NCI-H1436 (cell line): ENCODE results near the gene BUB1.
"Not testable (repeated sequence)": the region's sequence is repeated elsewhere in the genome, so short reads cannot be mapped to it uniquely, and the experiment has no call there.

ENCODE experiments used
- DNase-seq: peaks from one replicate; lab custom pipeline; 2025; lab: John Stamatoyannopoulos, UW

The BUB1 gene

GRCh38 chr2:110690083-110690965, 12.5 kb upstream of the BUB1 start:
- DNase-seq = no peak

GRCh38 chr2:110688594-110689091, 10.8 kb upstream of the BUB1 start:
- no peak for DNase-seq

DNA sequence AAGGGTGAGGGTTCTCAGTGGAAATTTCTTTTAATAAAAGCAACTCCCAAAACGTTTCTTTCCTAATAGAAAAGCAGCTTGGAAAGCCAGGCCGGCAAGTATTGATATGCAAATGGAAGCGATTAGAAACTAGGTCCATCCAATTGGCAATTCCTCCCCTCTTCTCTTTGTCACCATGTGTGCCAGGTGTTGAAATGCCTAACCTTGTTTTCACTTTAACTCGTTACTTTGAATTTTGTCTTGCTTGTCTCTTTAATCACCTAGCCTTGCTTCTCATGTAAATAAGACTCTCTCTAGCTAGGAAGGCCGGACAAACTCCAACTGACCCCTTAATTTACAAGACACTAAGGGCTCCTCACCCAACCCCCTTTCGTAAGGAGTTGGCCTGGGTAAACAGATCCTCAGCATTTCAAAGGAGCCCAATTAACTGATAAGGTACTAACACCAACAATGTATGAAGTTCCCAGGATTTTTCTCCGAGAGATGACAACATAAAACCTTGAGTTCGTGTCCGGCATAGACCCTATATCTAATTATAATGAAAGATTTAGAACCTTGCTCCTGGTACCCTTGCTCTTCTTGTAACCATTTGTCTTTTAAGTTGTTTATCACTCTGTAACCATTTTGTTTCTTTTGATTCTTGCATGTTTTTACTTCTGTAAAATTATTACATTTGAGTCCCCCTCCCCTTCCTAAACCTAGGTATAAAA, 10.1 kb upstream of the BUB1 start:
- DNase-seq = not testable (repeated sequence)

DNA sequence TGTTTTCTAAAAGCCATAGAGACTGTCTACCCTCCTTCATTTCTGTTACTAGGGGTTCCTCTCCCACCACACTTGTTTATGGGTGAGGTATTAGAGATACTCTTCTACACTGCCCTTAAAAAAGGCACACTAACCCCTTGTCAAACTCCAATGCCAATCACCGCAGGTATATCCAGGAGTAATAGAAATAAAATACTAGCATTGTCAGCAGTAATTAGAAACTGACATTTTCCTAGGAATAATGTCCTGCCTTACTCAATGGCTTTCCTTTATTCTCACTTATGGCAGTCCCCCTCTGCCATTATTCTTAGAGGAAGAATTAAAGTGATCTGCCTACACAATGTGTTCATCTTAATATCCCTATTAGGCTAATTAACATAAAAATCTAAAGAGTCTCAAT, 5.0 kb upstream of the BUB1 start:
- no peak for DNase-seq

GRCh38 chr2:110682267-110682666, 4.4 kb upstream of the BUB1 start:
- no peak for DNase-seq

DNA sequence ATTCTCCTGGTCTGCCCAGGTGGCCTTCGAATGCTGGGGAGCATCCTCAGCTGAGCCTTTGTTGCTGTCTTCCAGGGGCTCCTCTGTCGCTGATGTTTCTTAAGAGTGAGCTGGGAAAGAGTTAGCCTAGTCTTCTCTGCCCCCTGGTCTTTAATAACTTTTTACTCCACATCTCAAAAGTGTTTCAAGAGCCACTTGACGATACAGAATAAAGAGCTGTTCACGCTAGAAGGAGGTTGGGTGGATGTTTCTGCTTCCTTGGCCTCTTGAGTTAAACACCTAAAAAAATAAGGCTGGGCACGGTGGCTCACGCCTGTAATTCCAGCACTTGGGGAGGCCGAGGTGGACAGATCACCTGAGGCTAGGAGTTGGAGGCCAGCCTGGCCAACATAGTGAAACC, 2.8 kb upstream of the BUB1 start:
- DNase-seq = no peak

DNA sequence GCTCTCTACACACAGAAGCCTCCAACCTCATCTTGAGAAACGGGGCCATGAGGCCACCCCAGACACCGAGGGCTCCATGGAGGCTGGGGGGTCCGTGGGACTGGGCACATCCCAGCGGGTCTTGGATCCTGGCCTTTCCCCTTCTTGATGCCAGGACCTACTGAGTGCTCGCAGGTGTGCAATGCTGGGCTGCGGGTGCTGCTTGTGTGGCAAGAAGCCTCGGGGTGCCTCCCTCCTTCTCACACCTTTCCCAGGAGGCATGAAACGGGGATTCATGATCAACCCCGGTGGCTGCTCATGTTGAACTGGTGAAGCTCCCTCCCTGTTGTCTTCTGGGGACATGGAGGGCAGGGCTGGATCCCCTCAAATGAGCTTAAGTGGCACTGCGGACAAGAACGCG, 2.0 kb upstream of the BUB1 start:
- no peak for DNase-seq

GRCh38 chr2:110679337-110679707, 1.5 kb upstream of the BUB1 start:
- no peak for DNase-seq

DNA sequence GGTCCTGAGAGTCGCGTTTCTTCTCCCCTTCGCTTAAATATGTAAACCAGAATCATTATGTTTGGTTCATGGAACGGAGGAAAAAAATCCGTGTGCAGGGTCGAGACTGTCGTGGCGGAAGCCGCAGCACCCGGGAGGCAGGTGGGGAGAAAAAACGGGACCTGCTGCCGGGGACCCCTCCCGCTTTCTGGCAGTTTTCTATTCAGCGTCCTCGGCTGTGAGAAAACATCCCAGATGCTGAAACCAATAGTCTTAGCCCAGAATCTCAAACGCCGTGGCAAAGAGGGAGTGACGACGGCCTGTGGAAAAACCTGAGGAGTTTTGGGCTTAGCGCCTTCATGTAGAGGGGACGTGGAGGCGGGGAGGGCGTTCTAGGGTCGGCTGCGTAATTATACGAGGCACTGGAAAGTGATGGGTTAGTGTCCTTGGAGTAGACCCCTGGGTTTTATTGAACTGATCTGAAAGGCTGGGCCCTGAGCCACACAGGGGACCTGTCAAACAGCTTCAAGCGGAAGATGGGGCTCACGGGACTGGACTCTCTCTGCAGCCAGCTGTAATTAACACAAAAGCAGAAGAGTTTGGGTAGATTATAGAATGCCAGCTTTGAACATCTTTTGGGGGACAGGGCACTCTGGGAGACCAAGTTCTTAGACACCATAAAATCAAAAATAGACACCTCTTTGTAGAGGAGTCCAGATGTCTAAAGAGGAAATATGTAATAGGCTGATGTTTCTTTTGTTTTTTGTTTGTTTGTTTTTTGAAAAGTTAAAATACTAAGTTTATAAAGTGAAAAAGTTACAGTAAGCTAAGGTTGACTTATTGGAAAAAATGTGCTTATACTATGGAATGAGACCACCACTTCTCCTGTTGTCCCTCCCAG, 834 bp upstream of the BUB1 start:
- no peak for DNase-seq

- no peak for DNase-seq
These were observed 783 bp downstream of the BUB1 start for GRCh38 chr2:110677080-110677479.

GRCh38 chr2:110675679-110676078, 2.2 kb downstream of the BUB1 start:
- DNase-seq = no peak

GRCh38 chr2:110674620-110675555, 3.0 kb downstream of the BUB1 start:
- no peak for DNase-seq

GRCh38 chr2:110673201-110673600, 4.7 kb downstream of the BUB1 start:
- DNase-seq = no peak

DNA sequence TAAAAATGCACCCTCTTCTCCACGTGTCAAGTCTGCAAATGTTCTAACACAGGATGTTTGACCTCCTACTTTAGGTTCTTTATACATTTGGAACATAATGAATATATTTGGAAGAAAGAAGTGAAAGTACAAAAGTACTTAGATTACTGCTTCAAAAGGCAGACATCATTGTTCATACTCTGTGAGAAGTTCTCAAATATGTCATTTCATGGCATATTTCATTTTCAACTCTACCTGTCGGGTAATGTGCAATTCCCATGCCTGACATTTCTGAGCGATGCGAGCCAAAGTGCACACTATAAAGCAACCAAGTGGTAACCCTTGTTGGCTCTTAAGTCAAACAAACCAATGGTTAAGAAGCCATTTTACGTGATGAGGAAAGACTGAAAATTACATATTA, 7.0 kb downstream of the BUB1 start:
- DNase-seq = no peak

DNA sequence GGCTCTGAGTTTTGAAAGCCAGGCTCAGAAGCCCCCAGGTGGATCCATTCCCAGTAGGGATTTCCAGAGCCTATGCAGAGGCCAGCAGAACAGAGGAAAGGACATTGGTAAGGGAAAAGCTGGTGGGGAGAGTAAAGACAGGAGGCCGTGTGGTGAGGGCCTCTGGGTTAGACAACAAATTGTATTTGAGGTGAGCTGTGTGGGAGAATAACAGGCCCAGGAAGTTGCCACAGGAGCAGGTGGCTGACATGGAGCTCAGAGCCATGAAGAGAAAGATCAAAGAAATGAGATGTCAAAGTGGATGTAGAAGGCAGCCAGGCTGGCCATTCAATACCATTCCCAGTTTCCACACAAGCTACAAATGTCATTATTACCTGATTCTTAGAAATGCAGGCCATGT, 8.8 kb downstream of the BUB1 start:
- no peak for DNase-seq

- no peak for DNase-seq
These were observed 10.8 kb downstream of the BUB1 start for GRCh38 chr2:110667071-110667470.

- DNase-seq = no peak
These were observed 13.7 kb downstream of the BUB1 start for GRCh38 chr2:110664135-110664534.

DNA sequence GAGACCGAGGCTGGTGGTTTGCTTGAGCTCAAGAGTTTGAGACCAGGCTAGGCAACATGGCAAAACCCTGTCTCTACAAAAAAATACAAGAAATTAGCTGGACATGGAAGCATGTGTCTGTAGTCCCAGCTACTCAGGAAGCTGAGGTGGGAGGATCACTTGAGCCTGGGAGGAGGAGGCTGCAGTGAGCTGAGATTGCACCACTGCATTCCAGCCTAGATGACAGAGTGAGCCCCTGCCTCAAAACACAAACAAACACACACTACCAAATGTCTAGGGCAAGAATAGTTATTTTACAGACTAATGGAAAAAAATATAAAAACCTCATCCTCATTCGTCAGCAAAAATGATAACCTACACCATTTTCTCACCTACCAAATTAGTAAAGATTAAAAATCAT, 15.3 kb downstream of the BUB1 start:
- no peak for DNase-seq

DNA sequence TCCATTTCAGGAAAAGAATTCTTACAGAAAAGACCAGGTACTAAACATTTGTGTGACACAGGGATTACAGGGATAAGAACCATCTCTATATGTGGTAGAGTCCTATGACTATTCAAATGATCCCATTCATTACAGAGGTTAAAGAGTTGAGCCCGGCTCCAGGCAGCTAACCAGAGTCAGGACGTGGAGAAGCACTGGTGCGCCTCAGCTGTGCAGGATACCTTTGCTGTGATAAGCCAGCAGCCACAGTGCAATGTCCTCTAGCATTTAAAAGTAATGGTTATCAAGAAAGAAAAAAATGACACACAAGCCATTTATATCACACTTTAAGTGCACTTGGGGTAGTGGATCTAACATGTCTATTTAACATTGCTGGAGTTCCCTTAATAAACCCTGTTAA, 17.3 kb downstream of the BUB1 start:
- no peak for DNase-seq

DNA sequence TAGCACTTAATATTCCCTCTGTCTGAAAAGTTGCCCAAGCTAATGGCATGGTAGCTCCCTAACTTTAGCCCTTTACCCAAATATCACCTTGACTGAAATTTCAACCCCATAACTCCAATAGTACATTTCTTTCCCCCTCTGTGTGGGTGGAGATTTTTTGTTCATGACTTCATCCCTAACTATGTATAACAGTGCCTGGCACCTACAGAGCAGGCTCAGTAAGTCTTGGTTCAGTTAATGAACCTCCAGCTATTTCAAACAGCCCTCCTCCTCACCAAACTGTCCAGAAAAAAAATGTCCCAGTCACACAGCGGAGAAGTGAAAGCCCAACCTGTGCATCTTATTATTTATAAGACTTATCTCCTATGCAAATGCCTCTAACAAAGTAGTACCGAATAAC, 18.6 kb downstream of the BUB1 start:
- no peak for DNase-seq

GRCh38 chr2:110657724-110658305, 20.0 kb downstream of the BUB1 start:
- peak; percentile 2 for DNase-seq
